ENCODE data around the gene IL17RC.

The IL17RC gene

DNA sequence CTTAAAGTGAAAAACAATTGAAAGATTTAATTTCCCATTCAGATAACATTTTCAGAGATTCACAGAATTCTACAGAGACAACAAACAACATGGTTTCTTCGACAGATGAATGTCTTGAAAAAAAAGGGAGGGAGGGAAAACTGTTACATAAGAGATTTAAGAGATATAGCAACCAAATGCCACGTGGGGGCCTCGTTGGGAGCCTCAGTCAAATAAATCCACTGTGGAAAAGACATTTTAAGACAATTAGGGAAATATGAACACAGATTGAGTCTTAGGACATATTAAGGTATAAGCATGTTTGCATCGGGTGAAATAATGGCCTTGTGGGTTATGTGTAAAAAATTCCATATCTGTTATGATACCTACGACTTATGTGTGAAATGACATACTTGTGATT, 40.3 kb downstream of the IL17RC start:
- TF ChIP-seq EZH2phosphoT487 (IDR thresholded peaks at IDR 0.05; ENCODE audit: borderline replicate concordance, low read length) = no peak
- TF ChIP-seq, protein P1, sequence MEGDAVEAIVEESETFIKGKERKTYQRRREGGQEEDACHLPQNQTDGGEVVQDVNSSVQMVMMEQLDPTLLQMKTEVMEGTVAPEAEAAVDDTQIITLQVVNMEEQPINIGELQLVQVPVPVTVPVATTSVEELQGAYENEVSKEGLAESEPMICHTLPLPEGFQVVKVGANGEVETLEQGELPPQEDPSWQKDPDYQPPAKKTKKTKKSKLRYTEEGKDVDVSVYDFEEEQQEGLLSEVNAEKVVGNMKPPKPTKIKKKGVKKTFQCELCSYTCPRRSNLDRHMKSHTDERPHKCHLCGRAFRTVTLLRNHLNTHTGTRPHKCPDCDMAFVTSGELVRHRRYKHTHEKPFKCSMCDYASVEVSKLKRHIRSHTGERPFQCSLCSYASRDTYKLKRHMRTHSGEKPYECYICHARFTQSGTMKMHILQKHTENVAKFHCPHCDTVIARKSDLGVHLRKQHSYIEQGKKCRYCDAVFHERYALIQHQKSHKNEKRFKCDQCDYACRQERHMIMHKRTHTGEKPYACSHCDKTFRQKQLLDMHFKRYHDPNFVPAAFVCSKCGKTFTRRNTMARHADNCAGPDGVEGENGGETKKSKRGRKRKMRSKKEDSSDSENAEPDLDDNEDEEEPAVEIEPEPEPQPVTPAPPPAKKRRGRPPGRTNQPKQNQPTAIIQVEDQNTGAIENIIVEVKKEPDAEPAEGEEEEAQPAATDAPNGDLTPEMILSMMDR (IDR thresholded peaks at IDR 0.05; ENCODE audit: low read depth, low read length, poor library complexity, severe bottlenecking) = peak; percentile 41
- Histone ChIP-seq H4K20me1 (ENCODE audit: control insufficient read depth, insufficient read depth, low read depth, low read length) (no peaks in the 10 kb centered on the region), H3K4me3 (ENCODE audit: low read length) (no peak overlapping the region)

DNA sequence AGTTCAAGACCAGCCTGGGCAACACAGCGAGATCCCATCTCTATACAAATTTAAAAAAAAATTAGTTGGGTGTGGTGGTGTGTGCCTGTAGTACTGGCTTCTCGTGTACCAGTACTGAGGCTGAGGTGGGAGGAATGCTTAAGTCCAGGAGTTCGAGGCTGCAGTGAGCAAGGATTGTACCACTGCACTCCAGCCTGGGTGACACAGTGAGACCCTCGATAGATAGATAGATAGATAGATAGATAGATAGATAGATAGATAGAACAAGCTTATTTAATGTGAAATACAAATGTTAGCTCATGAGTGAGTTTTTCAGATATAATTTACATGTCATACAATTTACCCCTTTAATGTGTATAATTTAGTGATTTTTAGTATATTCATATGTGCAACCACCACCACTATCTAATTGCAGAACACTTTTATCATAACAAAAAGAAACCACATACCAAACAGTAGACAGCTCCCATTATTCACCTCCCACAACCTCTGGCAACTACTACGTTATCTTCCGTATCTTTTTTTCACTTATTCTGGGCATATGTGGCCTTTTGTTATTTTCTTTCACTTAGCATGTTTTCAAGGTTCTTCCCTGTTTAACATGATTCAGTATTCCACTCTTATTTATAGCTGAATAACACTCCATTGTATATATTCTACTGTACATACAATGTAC, 48.4 kb downstream of the IL17RC start:
- no peaks in the 10 kb centered on the region for H3K9me2 ChIP-seq (replicated peaks; ENCODE audit: control insufficient read depth, low read length)
- H3K27ac ChIP-seq (ENCODE audit: low read depth, low read length) = no peak overlapping the region
- no peaks in the 10 kb centered on the region for H3K4me1 ChIP-seq (ENCODE audit: control insufficient read depth, low read length)
- no peaks in the 10 kb centered on the region for H3K9me3 ChIP-seq (ENCODE audit: control insufficient read depth, insufficient read depth, low read length)
- TF ChIP-seq, protein P1 (IDR thresholded peaks at IDR 0.05; ENCODE audit: low read depth, low read length, poor library complexity, severe bottlenecking) = no peak
- no peak for TF ChIP-seq EZH2phosphoT487 (IDR thresholded peaks at IDR 0.05; ENCODE audit: borderline replicate concordance, low read length)
- no peaks in the 10 kb centered on the region for H4K20me1 ChIP-seq (ENCODE audit: control insufficient read depth, insufficient read depth, low read depth, low read length)
- H3F3A ChIP-seq (ENCODE audit: control insufficient read depth, insufficient read depth) = no peaks in the 10 kb centered on the region
- H3K4me3 ChIP-seq (ENCODE audit: low read length) = no peak overlapping the region
- H3K79me2 ChIP-seq (ENCODE audit: control insufficient read depth, low read length) = no peaks in the 10 kb centered on the region
- peaks cover 29% of the 10 kb centered on the region for H3K36me3 ChIP-seq (ENCODE audit: control insufficient read depth, low read length)
- H3K27me3 ChIP-seq (ENCODE audit: control insufficient read depth, low read length) = no peaks in the 10 kb centered on the region
- H3K4me2 ChIP-seq (ENCODE audit: low read length) = no peak overlapping the region

More for the DNA sequence above, 40.3 kb downstream of the IL17RC start:
- H3K9me2 ChIP-seq (replicated peaks; ENCODE audit: control insufficient read depth, low read length) = no peaks in the 10 kb centered on the region
- no peaks in the 10 kb centered on the region for H3K9me3 ChIP-seq (ENCODE audit: control insufficient read depth, insufficient read depth, low read length)
- H3K27ac ChIP-seq (ENCODE audit: low read depth, low read length) = no peak overlapping the region
- no peaks in the 10 kb centered on the region for H3K79me2 ChIP-seq (ENCODE audit: control insufficient read depth, low read length)
- peaks cover 6% of the 10 kb centered on the region; the same call in 1 of the 2 replicates for H3F3A ChIP-seq (ENCODE audit: control insufficient read depth, insufficient read depth)
- peaks cover 5% of the 10 kb centered on the region for H3K4me1 ChIP-seq (ENCODE audit: control insufficient read depth, low read length)
- no peak overlapping the region for H3K4me2 ChIP-seq (ENCODE audit: low read length)
- no peaks in the 10 kb centered on the region for H3K27me3 ChIP-seq (ENCODE audit: control insufficient read depth, low read length)
- H3K36me3 ChIP-seq (ENCODE audit: control insufficient read depth, low read length) = no peaks in the 10 kb centered on the region

DNA sequence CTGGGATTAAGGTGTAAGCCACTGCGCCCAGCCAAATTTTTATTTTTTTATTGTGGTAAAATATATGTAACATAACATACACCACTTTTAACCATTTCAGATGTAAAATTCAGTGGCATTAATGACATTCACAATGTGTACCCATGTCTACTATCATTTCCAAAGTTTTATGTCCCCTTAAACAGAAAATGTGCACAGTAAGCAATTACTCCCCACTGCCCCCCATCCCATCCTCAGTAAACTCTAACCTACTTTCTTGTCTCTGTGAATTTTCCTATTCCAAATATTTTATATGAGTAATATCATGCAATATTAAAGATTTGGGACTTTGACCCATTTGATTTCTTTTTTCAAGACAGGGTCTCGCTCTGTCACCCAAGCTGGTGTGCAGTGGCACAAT, 49.9 kb downstream of the IL17RC start:
- Histone ChIP-seq H3F3A (ENCODE audit: control insufficient read depth, insufficient read depth) (no peaks in the 10 kb centered on the region), H3K27me3 (ENCODE audit: control insufficient read depth, low read length) (no peaks in the 10 kb centered on the region), H3K4me3 (ENCODE audit: low read length) (no peak overlapping the region), H3K4me2 (ENCODE audit: low read length) (no peak overlapping the region), H3K9me2 (replicated peaks; ENCODE audit: control insufficient read depth, low read length) (no peaks in the 10 kb centered on the region), H3K9me3 (ENCODE audit: control insufficient read depth, insufficient read depth, low read length) (no peaks in the 10 kb centered on the region), H3K36me3 (ENCODE audit: control insufficient read depth, low read length) (peaks cover 40% of the 10 kb centered on the region), H3K27ac (ENCODE audit: low read depth, low read length) (no peak overlapping the region), H4K20me1 (ENCODE audit: control insufficient read depth, insufficient read depth, low read depth, low read length) (no peaks in the 10 kb centered on the region), H3K79me2 (ENCODE audit: control insufficient read depth, low read length) (no peaks in the 10 kb centered on the region), H3K4me1 (ENCODE audit: control insufficient read depth, low read length) (no peaks in the 10 kb centered on the region)
- TF ChIP-seq EZH2phosphoT487 (IDR thresholded peaks at IDR 0.05; ENCODE audit: borderline replicate concordance, low read length) = no peak

DNA sequence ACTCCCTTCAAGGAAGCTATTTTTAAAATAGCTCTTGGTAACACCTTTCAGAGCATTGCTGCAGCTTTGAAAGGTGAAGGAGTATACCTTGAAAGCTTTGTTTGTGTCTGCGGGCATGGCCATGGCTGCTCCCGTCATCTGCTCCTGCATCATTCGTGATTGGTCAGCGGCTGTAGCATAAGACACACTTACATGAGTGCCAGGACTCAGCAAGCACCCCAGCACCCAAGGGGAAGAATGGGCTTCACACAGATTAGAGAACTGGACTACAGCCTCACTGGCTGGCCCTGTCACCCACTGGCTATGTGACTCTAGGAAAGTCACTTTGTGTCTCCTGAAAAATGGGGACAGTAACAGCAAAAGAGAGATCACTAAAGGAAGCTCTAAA, 52.7 kb downstream of the IL17RC start:
- H3K4me2 ChIP-seq (ENCODE audit: low read length) = no peak overlapping the region
- H3K27ac ChIP-seq (ENCODE audit: low read depth, low read length) = no peak overlapping the region

More for the DNA sequence above, 52.7 kb downstream of the IL17RC start:
- Histone ChIP-seq H3K9me2 (replicated peaks; ENCODE audit: control insufficient read depth, low read length) (no peaks in the 10 kb centered on the region), H3K4me3 (ENCODE audit: low read length) (no peak overlapping the region), H3K4me1 (ENCODE audit: control insufficient read depth, low read length) (no peaks in the 10 kb centered on the region), H4K20me1 (ENCODE audit: control insufficient read depth, insufficient read depth, low read depth, low read length) (no peaks in the 10 kb centered on the region), H3F3A (ENCODE audit: control insufficient read depth, insufficient read depth) (no peaks in the 10 kb centered on the region), H3K27me3 (ENCODE audit: control insufficient read depth, low read length) (no peaks in the 10 kb centered on the region), H3K36me3 (ENCODE audit: control insufficient read depth, low read length) (peaks cover 56% of the 10 kb centered on the region), H3K79me2 (ENCODE audit: control insufficient read depth, low read length) (no peaks in the 10 kb centered on the region), H3K9me3 (ENCODE audit: control insufficient read depth, insufficient read depth, low read length) (no peaks in the 10 kb centered on the region)
- TF ChIP-seq, protein P1 (IDR thresholded peaks at IDR 0.05; ENCODE audit: low read depth, low read length, poor library complexity, severe bottlenecking) = no peak
- no peak for TF ChIP-seq EZH2phosphoT487 (IDR thresholded peaks at IDR 0.05; ENCODE audit: borderline replicate concordance, low read length)
